Activated T-cell treated with anti-CD3 and anti-CD28 coated beads for 24 hours (primary cell): ENCODE results near the gene KCNN4.
"Not testable (repeated sequence)": the region's sequence is repeated elsewhere in the genome, so short reads cannot be mapped to it uniquely, and the experiment has no call there.

Experiments used
- DNase-seq: peaks from one replicate; pipeline ENCODE4 v3.0.0-alpha.2; 2020; ENCODE audit warnings: low read depth

Gene KCNN4

DNA sequence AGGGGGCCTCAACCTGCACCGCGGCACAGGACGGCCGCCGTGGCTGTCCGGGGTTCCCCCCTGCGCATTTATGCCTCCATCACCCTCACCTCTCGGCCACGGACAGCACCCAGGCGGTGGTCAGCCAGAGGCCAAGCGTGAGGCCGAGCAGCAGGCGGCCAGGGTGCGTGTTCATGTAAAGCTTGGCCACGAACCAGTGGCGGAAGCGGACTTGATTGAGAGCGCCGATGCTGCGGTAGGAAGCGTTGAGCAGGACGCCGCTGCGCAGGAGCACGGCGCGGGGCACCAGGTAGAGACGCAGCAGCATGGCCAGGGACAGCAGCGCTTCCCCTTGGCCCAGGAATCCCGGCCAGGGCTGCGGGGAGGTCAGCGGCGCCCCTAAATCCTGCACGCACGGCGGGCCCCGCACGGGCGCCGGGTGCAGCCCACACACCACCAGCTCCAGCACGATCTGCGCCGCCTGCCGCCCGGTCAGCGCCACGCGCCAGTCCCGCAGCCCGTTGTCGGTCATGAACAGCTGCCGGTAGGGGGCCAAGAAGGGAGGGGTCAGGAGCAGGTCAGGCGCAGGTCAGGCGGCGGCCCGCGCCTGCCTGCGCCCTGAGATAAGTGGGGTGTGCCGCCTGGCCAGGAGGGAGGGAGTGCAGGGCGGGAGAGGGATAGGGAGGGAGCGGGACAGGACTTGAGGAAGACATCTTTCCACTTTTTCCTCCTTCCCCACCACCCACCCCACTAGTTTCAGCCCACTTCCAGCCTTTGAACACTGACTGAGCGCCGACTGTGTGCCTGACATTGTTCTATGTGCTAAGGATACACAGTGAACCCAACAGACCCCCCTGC is 6.5 kb downstream of the KCNN4 start:
- no peak for DNase-seq

DNA sequence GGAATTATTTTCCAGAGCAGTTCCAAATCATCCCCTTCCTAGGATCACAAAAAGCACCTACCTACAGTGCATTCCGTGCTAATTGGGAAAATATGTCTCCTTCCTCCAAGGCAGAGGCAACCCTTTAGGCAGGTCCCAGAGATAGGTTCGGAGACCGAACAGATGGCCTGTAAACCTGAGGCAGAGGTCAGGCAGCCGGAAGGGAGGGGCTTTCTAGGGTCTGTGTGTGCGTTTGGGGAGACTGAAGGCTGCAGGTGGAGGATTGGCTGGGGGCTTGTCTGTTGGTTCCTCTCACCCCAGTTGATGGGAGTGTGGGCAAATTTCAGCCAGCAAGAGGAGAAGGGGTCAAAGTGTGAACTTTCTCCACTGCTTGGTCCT is 7.1 kb downstream of the KCNN4 start:
- DNase-seq = no peak

- no peak for DNase-seq
These were observed 11.5 kb downstream of the KCNN4 start for GRCh38 chr19:43769256-43769655.

GRCh38 chr19:43768273-43769050 is 12.3 kb downstream of the KCNN4 start:
- no peak for DNase-seq

DNA sequence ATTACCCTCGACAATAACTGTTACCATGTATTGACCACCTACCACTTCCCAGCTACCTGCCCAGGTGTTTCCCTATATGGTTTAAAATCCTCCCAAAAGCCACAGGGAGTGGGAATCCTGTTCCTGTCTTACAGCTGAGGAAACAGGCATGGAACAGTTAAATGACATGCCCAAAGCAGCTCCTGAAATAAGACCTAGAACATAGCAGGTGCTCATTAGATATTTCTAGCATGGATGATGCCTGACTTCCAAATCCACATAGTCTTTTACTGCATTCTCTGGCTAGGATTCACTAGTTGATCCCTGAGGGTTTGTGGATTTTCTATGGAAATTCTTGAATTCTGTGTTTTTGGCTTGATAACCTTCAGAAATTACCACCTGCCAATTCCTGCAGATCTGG is 13.0 kb downstream of the KCNN4 start:
- DNase-seq = no peak

GRCh38 chr19:43767316-43767715 is 13.5 kb downstream of the KCNN4 start:
- no peak for DNase-seq

GRCh38 chr19:43766755-43767043 is 14.1 kb downstream of the KCNN4 start:
- no peak for DNase-seq

- DNase-seq = peak; percentile 78
These were observed 15.5 kb downstream of the KCNN4 start for GRCh38 chr19:43765109-43765876.

DNA sequence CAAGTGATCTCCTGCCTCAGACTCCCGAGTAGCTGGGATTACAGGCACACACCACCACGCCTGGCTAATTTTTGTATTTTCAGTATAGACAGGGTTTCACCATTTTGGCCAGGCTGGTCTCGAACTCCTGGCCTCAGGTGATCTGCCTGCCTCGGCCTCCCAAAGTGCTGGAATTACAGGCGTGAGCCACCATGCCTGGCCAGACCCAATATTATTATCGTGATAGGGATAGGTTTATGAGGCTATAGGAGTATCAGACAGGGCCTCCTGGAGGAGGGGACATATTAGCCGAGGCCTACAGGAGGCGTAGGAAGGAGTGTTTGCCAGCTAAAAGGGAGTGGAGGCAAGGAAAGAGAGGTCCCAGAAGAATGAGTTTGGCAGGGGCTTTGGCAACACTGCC is 16.1 kb downstream of the KCNN4 start:
- DNase-seq = not testable (repeated sequence)

- DNase-seq = no peak
These were observed 17.3 kb downstream of the KCNN4 start for GRCh38 chr19:43763473-43763939.

DNA sequence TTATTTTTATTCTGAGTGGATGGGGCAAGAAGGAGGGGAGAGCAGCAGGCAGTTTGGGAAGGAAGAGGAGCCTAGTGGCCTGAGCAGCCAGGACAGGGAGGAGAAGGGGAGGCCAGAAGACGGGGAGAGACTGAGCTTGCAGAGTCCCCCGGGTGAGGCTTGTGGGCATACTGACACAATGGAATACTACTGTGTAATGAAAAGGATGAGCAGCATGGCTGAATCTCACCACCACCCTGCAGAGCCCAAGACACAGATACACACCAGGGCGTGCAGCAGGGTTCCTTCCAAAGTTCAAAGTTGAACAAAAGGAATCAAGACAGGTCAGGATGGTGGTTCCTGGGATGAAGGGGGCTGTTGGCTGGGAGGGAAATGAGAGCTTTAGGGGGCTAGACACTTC is 18.0 kb downstream of the KCNN4 start:
- no peak for DNase-seq

DNA sequence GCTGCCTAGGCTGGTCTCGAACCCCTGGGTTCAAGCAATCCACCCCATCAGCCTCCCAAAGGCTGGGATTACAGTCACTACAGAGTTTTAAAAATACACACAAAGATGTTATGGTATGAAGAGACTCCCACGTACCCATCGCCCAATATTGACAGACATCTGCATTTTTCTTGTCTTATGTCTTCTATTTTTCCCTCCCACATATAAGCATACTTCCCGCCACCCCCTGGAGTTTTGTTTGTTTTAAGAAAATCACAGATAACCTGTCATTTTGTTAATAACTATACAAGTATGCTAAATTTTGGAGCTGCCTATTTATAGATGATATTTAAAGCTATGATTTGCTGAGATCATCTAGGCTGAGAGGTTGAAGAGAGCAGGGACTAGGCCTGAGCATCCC is 19.8 kb downstream of the KCNN4 start:
- no peak for DNase-seq

DNA sequence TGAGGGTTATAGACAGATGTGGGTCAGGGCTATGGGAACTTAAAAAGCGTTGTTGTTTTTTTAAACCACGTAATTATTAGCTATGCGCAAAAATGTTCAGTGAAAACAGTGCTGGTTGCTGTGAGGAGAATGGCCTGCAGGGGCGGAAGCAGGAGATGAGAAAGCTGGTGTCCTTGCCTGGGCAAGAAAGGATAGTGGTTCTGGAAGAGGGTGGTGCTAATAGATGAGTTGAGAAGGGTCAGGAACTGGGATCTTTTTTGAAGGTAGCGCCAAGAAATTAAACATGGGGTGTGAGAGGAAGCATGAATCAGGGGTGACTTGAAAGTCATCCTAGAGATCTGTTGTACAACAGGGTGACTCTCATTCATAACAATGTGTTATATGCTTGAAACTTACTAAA is 21.3 kb downstream of the KCNN4 start:
- no peak for DNase-seq

- DNase-seq = peak; percentile 76
These were observed 25.4 kb downstream of the KCNN4 start for GRCh38 chr19:43755256-43755801.

GRCh38 chr19:43754503-43755255 is 26.1 kb downstream of the KCNN4 start, which contains the start of gene SMG9:
Gene SMG9 (minus strand): TSS chr19:43754962. CDS start chr19:43750741, 4,221 bp downstream.
- peak; percentile 97 for DNase-seq

GRCh38 chr19:43754253-43754502 is 26.6 kb downstream of the KCNN4 start:
- DNase-seq = no peak

- DNase-seq = no peak
These were observed 28.4 kb downstream of the KCNN4 start for GRCh38 chr19:43752287-43752875.

DNA sequence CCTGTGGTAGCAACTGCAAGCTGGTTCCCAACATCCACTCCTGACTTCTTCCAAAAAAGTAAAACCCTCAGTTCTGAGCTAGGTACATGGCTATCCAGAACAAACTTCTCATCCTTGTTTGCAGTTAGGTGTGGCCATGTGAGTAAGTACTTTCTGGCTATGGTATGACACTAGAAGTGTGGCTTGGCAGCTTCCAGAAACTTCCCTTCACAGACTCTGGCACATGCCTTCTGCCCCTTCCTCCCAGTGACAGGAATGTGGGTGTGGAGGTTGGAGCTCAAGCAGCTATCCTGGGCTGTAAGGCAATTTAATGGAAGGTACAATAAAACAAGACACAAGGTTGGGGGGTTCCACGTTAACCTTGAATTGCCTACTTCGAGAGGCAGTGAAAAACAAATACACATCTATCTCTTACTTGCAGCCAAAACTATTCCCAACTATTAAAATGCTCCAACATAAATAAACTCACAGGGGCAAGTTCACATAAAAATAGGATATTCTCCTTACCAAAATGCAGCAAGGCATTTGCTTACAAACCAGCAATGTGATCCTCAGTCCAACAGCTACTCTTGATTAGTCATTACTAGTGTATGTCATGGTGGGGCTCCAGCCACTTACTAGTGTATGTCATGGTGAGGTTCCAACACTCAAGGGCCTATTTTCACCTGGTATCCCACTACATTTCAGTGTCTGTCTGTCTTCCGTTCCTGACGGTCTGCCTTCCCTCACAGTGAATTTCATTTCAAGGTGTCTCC is 29.1 kb downstream of the KCNN4 start:
- DNase-seq = no peak

- no peak for DNase-seq
These were observed 30.9 kb downstream of the KCNN4 start for GRCh38 chr19:43749898-43750297.

- DNase-seq = no peak
These were observed 31.6 kb downstream of the KCNN4 start for GRCh38 chr19:43749152-43749551.

GRCh38 chr19:43748685-43749084 is 32.1 kb downstream of the KCNN4 start:
- no peak for DNase-seq
